Osteoblast (primary cell): ENCODE measurements around the gene DTX3. TPM values are rescaled to one million over a fixed set of nuclear protein-coding genes. Genes with fewer than 3 reads are reported as not detected.

Experiments
- DNase-seq: peaks from one replicate; pipeline ENCODE4 v3.0.0; 2011; ENCODE audit warnings: low spot score, mixed read lengths; ENCODE audit not compliant: insufficient read length; ENCODE audit errors: missing footprints
- H2AFZ ChIP-seq: 2 replicates; pipeline ENCODE4 v1.6.0; 2011; ENCODE audit warnings: mild to moderate bottlenecking, low read length
- H3K27ac ChIP-seq: 2 replicates; pipeline ENCODE4 v1.5.1; 2011; ENCODE audit warnings: mild to moderate bottlenecking, low read depth, low read length, moderate library complexity
- H3K27me3 ChIP-seq: 2 replicates; pipeline ENCODE4 v1.6.0; 2012; ENCODE audit warnings: mild to moderate bottlenecking, control low read depth, inconsistent platforms, low read length, moderate library complexity; ENCODE audit not compliant: insufficient read depth
- H3K36me3 ChIP-seq: 2 replicates; pipeline ENCODE4 v1.5.1; 2011; ENCODE audit warnings: mild to moderate bottlenecking, low read length, control low read depth, moderate library complexity; ENCODE audit not compliant: insufficient read depth
- H3K4me1 ChIP-seq: 2 replicates; pipeline ENCODE4 v1.5.1; 2011; ENCODE audit warnings: mild to moderate bottlenecking, low read length, control low read depth, moderate library complexity; ENCODE audit not compliant: insufficient read depth
- H3K4me2 ChIP-seq: 2 replicates; pipeline ENCODE4 v1.6.0; 2011; ENCODE audit warnings: mild to moderate bottlenecking, low read length; ENCODE audit not compliant: insufficient read depth
- H3K4me3 ChIP-seq: fragments of 200-600 bp; sonication (generic); 3 replicates; pipeline ENCODE4 v1.5.1; 2012; ENCODE audit warnings: mild to moderate bottlenecking, low read length, inconsistent platforms; ENCODE audit not compliant: insufficient read depth
- H3K79me2 ChIP-seq: 2 replicates; pipeline ENCODE4 v1.6.0; 2012; ENCODE audit warnings: mild to moderate bottlenecking, low read length, control low read depth, inconsistent platforms; ENCODE audit not compliant: insufficient read depth
- H3K9me3 ChIP-seq: 2 replicates; pipeline ENCODE4 v1.5.1; 2011; ENCODE audit warnings: low read depth, low read length, control low read depth
- H4K20me1 ChIP-seq: 2 replicates; pipeline ENCODE4 v1.6.0; 2012; ENCODE audit warnings: mild to moderate bottlenecking, low read length, control low read depth; ENCODE audit not compliant: insufficient read depth
- total RNA-seq: library from RNA; depleted of rRNA; stranded (reverse); fragments of >200 nt; gene quantifications from 2 replicates; pipeline ENCODE4 v1.2.3, GENCODE V29; 2012
- TF ChIP-seq, protein P1 (sequence below): IDR thresholded peaks from 2 replicates; pipeline ENCODE4 v1.5.1; 2011; ENCODE audit warnings: mild to moderate bottlenecking, low read depth, low read length, moderate library complexity; ENCODE audit errors: extremely low read depth

Gene DTX3
- total RNA-seq, 1 donor = 21.4 TPM

DNA sequence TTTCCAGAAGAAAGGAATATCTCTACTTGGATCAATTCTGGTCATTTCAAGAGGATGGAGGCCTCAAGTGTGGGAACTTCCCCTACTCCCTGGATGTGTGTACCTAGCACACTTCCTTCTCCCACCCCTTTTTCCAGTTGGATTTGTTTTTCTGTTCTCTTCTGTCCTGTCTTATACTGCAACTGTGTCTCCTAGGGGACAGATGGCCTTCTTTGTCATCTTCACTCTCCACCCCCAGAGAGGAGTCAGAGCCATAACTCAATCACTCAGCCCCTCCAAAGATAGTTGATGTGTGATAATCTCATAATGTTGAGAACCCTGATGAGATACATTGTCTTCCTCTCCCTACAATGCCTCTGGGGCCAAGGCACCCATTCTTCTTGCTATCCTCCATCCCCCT lies 2.1 kb upstream of the DTX3 start:
- Histone ChIP-seq H2AFZ (no peak overlapping the region), H3K9me3 (no peaks in the 10 kb centered on the region), H3K79me2 (no peaks in the 10 kb centered on the region), H4K20me1 (no peaks in the 10 kb centered on the region), H3K4me3 (no peak overlapping the region), H3K27ac (no peak overlapping the region), H3K36me3 (peaks cover 12% of the 10 kb centered on the region), H3K27me3 (no peaks in the 10 kb centered on the region), H3K4me2 (no peak overlapping the region), H3K4me1 (peaks cover 17% of the 10 kb centered on the region)
- TF ChIP-seq, protein P1, sequence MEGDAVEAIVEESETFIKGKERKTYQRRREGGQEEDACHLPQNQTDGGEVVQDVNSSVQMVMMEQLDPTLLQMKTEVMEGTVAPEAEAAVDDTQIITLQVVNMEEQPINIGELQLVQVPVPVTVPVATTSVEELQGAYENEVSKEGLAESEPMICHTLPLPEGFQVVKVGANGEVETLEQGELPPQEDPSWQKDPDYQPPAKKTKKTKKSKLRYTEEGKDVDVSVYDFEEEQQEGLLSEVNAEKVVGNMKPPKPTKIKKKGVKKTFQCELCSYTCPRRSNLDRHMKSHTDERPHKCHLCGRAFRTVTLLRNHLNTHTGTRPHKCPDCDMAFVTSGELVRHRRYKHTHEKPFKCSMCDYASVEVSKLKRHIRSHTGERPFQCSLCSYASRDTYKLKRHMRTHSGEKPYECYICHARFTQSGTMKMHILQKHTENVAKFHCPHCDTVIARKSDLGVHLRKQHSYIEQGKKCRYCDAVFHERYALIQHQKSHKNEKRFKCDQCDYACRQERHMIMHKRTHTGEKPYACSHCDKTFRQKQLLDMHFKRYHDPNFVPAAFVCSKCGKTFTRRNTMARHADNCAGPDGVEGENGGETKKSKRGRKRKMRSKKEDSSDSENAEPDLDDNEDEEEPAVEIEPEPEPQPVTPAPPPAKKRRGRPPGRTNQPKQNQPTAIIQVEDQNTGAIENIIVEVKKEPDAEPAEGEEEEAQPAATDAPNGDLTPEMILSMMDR = no peak
- DNase-seq = no peak

DNA sequence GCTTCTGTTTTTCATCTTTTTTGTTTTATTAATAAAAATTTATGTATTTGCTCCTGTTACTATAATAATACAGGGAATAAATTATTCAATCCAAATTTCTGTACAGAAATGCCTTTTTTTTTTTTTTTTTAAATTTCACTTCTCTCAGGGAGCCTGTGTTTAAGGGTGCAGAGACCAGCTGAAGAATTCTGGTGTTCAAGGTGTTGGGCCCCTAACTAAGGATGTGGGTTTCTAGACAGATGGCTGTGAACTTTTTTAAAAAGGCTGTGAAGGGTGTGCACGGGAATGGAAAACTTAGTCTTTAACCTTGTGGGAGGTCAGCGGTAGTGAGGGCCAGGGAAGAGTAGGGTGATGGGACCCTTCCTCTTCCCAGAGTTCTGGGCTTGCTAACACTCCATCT lies 1.3 kb upstream of the DTX3 start:
- Histone ChIP-seq H3K36me3 (peaks cover 15% of the 10 kb centered on the region), H3K4me3 (no peak overlapping the region), H3K4me1 (peaks cover 17% of the 10 kb centered on the region), H3K27me3 (no peaks in the 10 kb centered on the region), H3K9me3 (no peaks in the 10 kb centered on the region), H3K27ac (no peak overlapping the region), H3K4me2 (no peak overlapping the region), H3K79me2 (no peaks in the 10 kb centered on the region), H2AFZ (peak overlapping the region; percentile 4), H4K20me1 (no peaks in the 10 kb centered on the region)
- no peak for DNase-seq
- TF ChIP-seq, protein P1 = no peak

DNA sequence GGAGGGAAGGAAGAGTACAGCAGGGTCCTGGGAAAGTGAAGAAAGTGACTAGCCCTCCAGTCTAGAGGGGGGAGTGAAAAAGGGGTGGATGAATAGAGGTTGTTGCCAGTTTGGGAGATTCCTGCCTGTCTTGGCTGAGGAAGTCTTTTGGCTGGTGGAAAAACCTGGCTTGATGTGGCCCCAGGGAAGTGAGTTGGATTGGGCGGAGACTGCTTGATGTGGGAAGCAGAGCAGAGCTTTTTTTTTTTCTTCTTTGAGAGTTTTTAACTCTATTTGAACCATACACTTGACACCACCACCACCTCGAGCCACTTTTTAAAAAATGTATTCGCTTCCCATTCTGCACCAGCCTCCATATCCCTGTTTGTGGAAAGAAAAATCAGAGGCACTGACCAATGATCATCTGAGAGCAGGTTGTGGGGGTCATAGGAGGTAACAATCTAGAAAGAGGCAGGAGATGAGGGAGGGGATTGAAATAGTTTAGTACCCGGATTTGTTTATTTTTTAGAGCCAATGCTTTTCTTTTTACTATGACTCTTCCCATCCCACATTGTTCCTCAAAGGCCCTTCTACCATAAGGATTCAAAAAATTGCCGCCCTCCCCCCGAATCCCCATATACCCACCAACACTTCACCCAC lies 690 bp upstream of the DTX3 start:
- Histone ChIP-seq H3K4me1 (peaks cover 17% of the 10 kb centered on the region), H3K27me3 (no peaks in the 10 kb centered on the region), H3K9me3 (no peaks in the 10 kb centered on the region), H3K79me2 (no peaks in the 10 kb centered on the region), H3K27ac (peak overlapping the region; percentile 86), H3K36me3 (peaks cover 13% of the 10 kb centered on the region), H3K4me2 (peak overlapping the region; percentile 96), H4K20me1 (no peaks in the 10 kb centered on the region), H2AFZ (peak overlapping the region; percentile 96), H3K4me3 (peak overlapping the region; percentile 89)
- DNase-seq = peak; percentile 90
- TF ChIP-seq, protein P1 = no peak

DNA sequence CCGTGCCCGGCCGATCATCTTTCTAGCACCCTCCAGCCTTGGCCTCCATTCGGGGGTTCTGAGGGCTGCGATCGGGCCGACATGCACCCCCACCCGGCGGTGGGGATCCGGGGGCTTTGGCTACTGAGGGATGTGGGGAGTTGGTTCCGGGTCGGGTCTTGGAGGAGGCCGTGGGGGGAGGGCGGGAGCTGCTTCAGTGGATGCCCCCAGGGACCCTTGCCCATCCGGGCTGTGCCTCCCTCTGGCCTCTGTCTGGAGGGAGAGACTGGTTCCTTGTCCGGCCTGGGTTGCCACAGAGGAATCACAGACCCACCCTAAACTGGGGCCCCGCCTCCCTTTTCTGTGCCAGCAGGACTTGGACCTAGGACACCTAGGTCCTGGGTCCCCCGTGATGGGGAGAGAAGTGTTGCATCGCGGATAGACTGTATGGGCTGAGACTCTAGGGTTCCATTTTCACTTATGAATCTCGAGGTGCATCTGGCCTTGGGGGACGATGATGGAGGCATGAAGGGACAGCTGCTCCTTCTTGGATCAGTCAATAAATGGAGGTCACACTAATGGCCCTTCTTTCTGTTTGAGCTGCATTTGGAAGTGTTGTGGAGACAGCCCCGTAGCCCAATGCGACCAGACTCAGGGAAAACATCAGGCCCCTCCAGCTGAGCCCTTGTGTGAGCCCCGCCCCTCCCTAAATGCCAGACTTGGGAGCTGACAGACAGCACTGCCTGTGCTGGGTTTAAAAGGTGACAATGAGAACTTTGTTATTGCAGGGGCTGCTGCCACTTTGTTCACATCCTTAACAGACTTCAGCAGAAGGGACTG lies 577 bp downstream of the DTX3 start:
- Histone ChIP-seq H4K20me1 (no peaks in the 10 kb centered on the region), H3K9me3 (no peaks in the 10 kb centered on the region), H3K4me3 (peak overlapping the region; percentile 89), H2AFZ (peak overlapping the region; percentile 59), H3K27ac (peak overlapping the region; percentile 60), H3K4me2 (peak overlapping the region; percentile 86), H3K79me2 (no peaks in the 10 kb centered on the region), H3K4me1 (peaks cover 17% of the 10 kb centered on the region), H3K27me3 (no peaks in the 10 kb centered on the region), H3K36me3 (peaks cover 6% of the 10 kb centered on the region)
- peak; percentile 91 for DNase-seq
- TF ChIP-seq, protein P1 = no peak
